Tibial artery (tissue), 4 donors: ENCODE results near the gene MAST4.

Experiments
- DNase-seq, 2 donors: peaks; one replicate each; pipeline ENCODE4 v3.0.0-alpha.2; 2019
- H3K27ac ChIP-seq, 2 donors: fragments of 200-600 bp; sonication (generic) in 1 of 2; 1 replicate in 1 of 2; 2 replicates in 1 of 2; pipeline ENCODE4 v1.5.1; 2018 to 2019; ENCODE audit warnings: mild to moderate bottlenecking in 1 of 2
- H3K27me3 ChIP-seq, 2 donors: fragments of 200-600 bp; sonication (generic) in 1 of 2; one replicate each; pipeline versions ENCODE4 v1.5.1 to v1.6.0; 2016 to 2019
- H3K36me3 ChIP-seq, 3 donors: fragments of 200-600 bp; sonication (generic) in 2 of 3; one replicate each; pipeline ENCODE4 v1.5.1; 2016 to 2019; ENCODE audit warnings: mild to moderate bottlenecking in 2 of 3
- H3K4me1 ChIP-seq, 4 donors: fragments of 200-600 bp; sonication (generic) in 2 of 4; 1 replicate in 3 of 4; 2 replicates in 1 of 4; pipeline ENCODE4 v1.5.1; 2016 to 2019
- H3K4me3 ChIP-seq, 2 donors: fragments of 200-600 bp; sonication (generic) in 1 of 2; 1 replicate in 1 of 2; 2 replicates in 1 of 2; pipeline ENCODE4 v1.5.1; 2018 to 2019; ENCODE audit warnings: mild to moderate bottlenecking in 2 of 2
- H3K9me3 ChIP-seq, 3 donors: fragments of 200-600 bp; sonication (generic) in 1 of 3; one replicate each; pipeline ENCODE4 v1.5.1; 2016 to 2019
- CTCF ChIP-seq, 2 experiments: fragments of 200-600 bp in 1 of 2; fragments of 450-650 bp in 1 of 2; IDR thresholded peaks; one replicate each; pipeline ENCODE4 v1.5.1; 2017 to 2019; ENCODE audit warnings: antibody characterized with exemption in 2 of 2, mild to moderate bottlenecking in 1 of 2, moderate library complexity in 1 of 2
- intact Hi-C: fragments of 100-400 bp; cut with DNase I; formaldehyde crosslinking; loops from one replicate; pipeline ENCODE4 v1.15.0; 2023; ENCODE audit warnings: low total_unique reads

MAST4 gene

GRCh38 chr5:67204821-67205220, 608.6 kb downstream of the MAST4 start:
- H3K4me1 ChIP-seq, result peaks cover 0 to 12% (median 7%) of the 10 kb centered on the region in 4 donors
- no peaks in the 10 kb centered on the region for H3K9me3 ChIP-seq
- intact Hi-C loops, result loop anchor here (5.0 to 10.0 kb wide), 2 partner anchors 220 to 393 kb away; no protein-coding TSS in a partner anchor
- H3K27ac ChIP-seq, result no peak overlapping the region
- no peak for TF ChIP-seq CTCF (IDR thresholded peaks at IDR 0.05)
- no peaks in the 10 kb centered on the region for H3K27me3 ChIP-seq
- no peaks in the 10 kb centered on the region for H3K36me3 ChIP-seq
- H3K4me3 ChIP-seq, result no peak overlapping the region
- DNase-seq, result no peak

GRCh38 chr5:67205981-67206380, 609.8 kb downstream of the MAST4 start:
- peaks cover 0 to 12% (median 7%) of the 10 kb centered on the region in 4 donors for H3K4me1 ChIP-seq
- no peaks in the 10 kb centered on the region for H3K9me3 ChIP-seq
- no peaks in the 10 kb centered on the region for H3K27me3 ChIP-seq
- H3K36me3 ChIP-seq, result no peaks in the 10 kb centered on the region
- H3K4me3 ChIP-seq, result no peak overlapping the region
- H3K27ac ChIP-seq, result no peak overlapping the region
- no peak for DNase-seq
- intact Hi-C loops, result loop anchor here (5.0 to 10.0 kb wide), 2 partner anchors 221 to 394 kb away; no protein-coding TSS in a partner anchor
- no peak for TF ChIP-seq CTCF (IDR thresholded peaks at IDR 0.05)

GRCh38 chr5:67206461-67206860, 610.3 kb downstream of the MAST4 start:
- peaks cover 0 to 12% (median 7%) of the 10 kb centered on the region in 4 donors for H3K4me1 ChIP-seq
- no peaks in the 10 kb centered on the region for H3K27me3 ChIP-seq
- no peak overlapping the region for H3K27ac ChIP-seq
- no peaks in the 10 kb centered on the region for H3K36me3 ChIP-seq
- TF ChIP-seq CTCF (IDR thresholded peaks at IDR 0.05), result no peak
- intact Hi-C loops, result loop anchor here (5.0 to 10.0 kb wide), 2 partner anchors 222 to 394 kb away; no protein-coding TSS in a partner anchor
- H3K9me3 ChIP-seq, result no peaks in the 10 kb centered on the region
- no peak for DNase-seq
- H3K4me3 ChIP-seq, result no peak overlapping the region

GRCh38 chr5:67206929-67207328, 610.7 kb downstream of the MAST4 start:
- H3K27ac ChIP-seq, result no peak overlapping the region
- H3K9me3 ChIP-seq, result no peaks in the 10 kb centered on the region
- TF ChIP-seq CTCF (IDR thresholded peaks at IDR 0.05), result no peak
- H3K4me1 ChIP-seq, result peaks cover 0 to 12% (median 7%) of the 10 kb centered on the region in 4 donors
- no peak overlapping the region for H3K4me3 ChIP-seq
- no peaks in the 10 kb centered on the region for H3K36me3 ChIP-seq
- DNase-seq, result no peak
- H3K27me3 ChIP-seq, result no peaks in the 10 kb centered on the region
- intact Hi-C loops, result loop anchor here (5.0 to 10.0 kb wide), 2 partner anchors 222 to 395 kb away; no protein-coding TSS in a partner anchor

GRCh38 chr5:67208403-67208802, 612.2 kb downstream of the MAST4 start:
- H3K27ac ChIP-seq, result no peak overlapping the region
- H3K4me1 ChIP-seq, result peaks cover 0 to 11% (median 2%) of the 10 kb centered on the region in 4 donors
- TF ChIP-seq CTCF (IDR thresholded peaks at IDR 0.05), result no peak
- no peak overlapping the region for H3K4me3 ChIP-seq
- intact Hi-C loops, result loop anchor here (5.0 to 10.0 kb wide), 2 partner anchors 224 to 396 kb away; no protein-coding TSS in a partner anchor
- H3K27me3 ChIP-seq, result no peaks in the 10 kb centered on the region
- no peaks in the 10 kb centered on the region for H3K36me3 ChIP-seq
- no peak for DNase-seq
- no peaks in the 10 kb centered on the region for H3K9me3 ChIP-seq
